HepG2 (cell line): ENCODE results near the gene MIR17HG. TPM values are rescaled to one million over a fixed set of nuclear protein-coding genes. Genes with fewer than 3 reads are reported as not detected.

ENCODE experiments used
- ATF7 ChIP-seq, 2 experiments: fragments of 450-650 bp in 1 of 2; sonication (generic) in 1 of 2; formaldehyde crosslinking in 1 of 2; IDR thresholded peaks; 2 replicates each; pipeline versions ENCODE4 v1.4.0 to v1.6.1; 2016 to 2020; ENCODE audit warnings: antibody characterized with exemption in 1 of 2, mild to moderate bottlenecking in 1 of 2, missing genetic modification reagents in 1 of 2
- CEBPB ChIP-seq: IDR thresholded peaks from 2 replicates; pipeline ENCODE4 v1.6.1; 2011; ENCODE audit warnings: low read depth, low read length, improper control_type of control experiment, borderline replicate concordance
- GMEB2 ChIP-seq: IDR thresholded peaks from 2 replicates; pipeline ENCODE4 v1.6.1; 2016; ENCODE audit warnings: missing biosample characterization, missing genetic modification reagents, low read depth
- HIVEP1 ChIP-seq: sonication (generic); formaldehyde crosslinking; IDR thresholded peaks from 2 replicates; pipeline ENCODE4 v1.4.0; 2020; ENCODE audit warnings: mild to moderate bottlenecking, missing genetic modification reagents
- MED1 ChIP-seq: sonication (generic); formaldehyde crosslinking; IDR thresholded peaks from 2 replicates; pipeline ENCODE4 v1.4.0; 2020; ENCODE audit warnings: missing genetic modification reagents
- MED13 ChIP-seq: sonication (generic); formaldehyde crosslinking; IDR thresholded peaks from 2 replicates; pipeline ENCODE4 v1.5.0; 2020; ENCODE audit warnings: missing genetic modification reagents
- MIER3 ChIP-seq: IDR thresholded peaks from 2 replicates; pipeline ENCODE4 v1.6.1; 2016; ENCODE audit warnings: missing compliant biosample characterization, borderline replicate concordance
- NBN ChIP-seq: fragments of 450-650 bp; conservative IDR thresholded peaks from 2 replicates; pipeline ENCODE4 v1.6.1; 2017
- REXO4 ChIP-seq: sonication (generic); formaldehyde crosslinking; IDR thresholded peaks from 2 replicates; pipeline ENCODE4 v1.8.0; 2022; ENCODE audit warnings: missing genetic modification reagents, mild to moderate bottlenecking, borderline replicate concordance
- RXRA ChIP-seq: sonication (generic); formaldehyde crosslinking; IDR thresholded peaks from 2 replicates; pipeline ENCODE4 v1.5.1; 2020; ENCODE audit warnings: missing genetic modification reagents
- SIN3B ChIP-seq: fragments of 150-350 bp; IDR thresholded peaks from 2 replicates; pipeline ENCODE4 v1.6.1; 2014; ENCODE audit warnings: low read length
- TSC22D2 ChIP-seq: sonication (generic); formaldehyde crosslinking; IDR thresholded peaks from 2 replicates; pipeline ENCODE4 v1.5.1; 2020; ENCODE audit warnings: missing genetic modification reagents, mild to moderate bottlenecking, borderline replicate concordance
- ZBTB20 ChIP-seq: sonication (generic); formaldehyde crosslinking; IDR thresholded peaks from 2 replicates; pipeline ENCODE4 v1.8.1; 2023; ENCODE audit warnings: missing genetic modification reagents, low read depth, mild to moderate bottlenecking, borderline replicate concordance
- ZC3H13 ChIP-seq: sonication (generic); formaldehyde crosslinking; IDR thresholded peaks from 2 replicates; pipeline ENCODE4 v1.8.1; 2023; ENCODE audit warnings: mild to moderate bottlenecking, missing genetic modification reagents, moderate library complexity
- ZFP62 ChIP-seq: sonication (generic); formaldehyde crosslinking; IDR thresholded peaks from 2 replicates; pipeline ENCODE4 v1.4.0; 2020; ENCODE audit warnings: missing genetic modification reagents
- ZNF3 ChIP-seq: IDR thresholded peaks from 2 replicates; pipeline ENCODE4 v1.7.0; 2017; ENCODE audit warnings: inconsistent platforms
- ZNF317 ChIP-seq: sonication (generic); formaldehyde crosslinking; IDR thresholded peaks from 2 replicates; pipeline ENCODE4 v1.5.0; 2020; ENCODE audit warnings: mild to moderate bottlenecking, missing genetic modification reagents
- ZNF737 ChIP-seq: sonication (generic); formaldehyde crosslinking; IDR thresholded peaks from 2 replicates; pipeline ENCODE4 v1.5.0; 2020; ENCODE audit warnings: missing genetic modification reagents, mild to moderate bottlenecking, borderline replicate concordance
- ZNF740 ChIP-seq: sonication (generic); formaldehyde crosslinking; IDR thresholded peaks from 2 replicates; pipeline ENCODE4 v1.4.0; 2020; ENCODE audit warnings: missing genetic modification reagents
- ZNF879 ChIP-seq: sonication (generic); formaldehyde crosslinking; IDR thresholded peaks from 2 replicates; pipeline ENCODE4 v1.8.1; 2023; ENCODE audit warnings: missing genetic modification reagents
- polyA plus RNA-seq, 8 experiments: library from polyadenylated mRNA; depleted of rRNA in 3 of 8; stranded (reverse) in 7 of 8; unstranded in 1 of 8; fragments of >200 nt; fragmentation: Illumina TruSeq in 4 of 8; extraction: Trizol in 4 of 8; gene quantifications; 2 replicates each; pipeline versions ENCODE4 v1.2.1 to v1.2.3, GENCODE V29; 2011 to 2016; ENCODE audit warnings: low read depth in 4 of 8, missing spikeins in 1 of 8, mixed read lengths in 1 of 8; ENCODE audit not compliant: insufficient read depth in 1 of 8
- total RNA-seq, 5 experiments: library from RNA; depleted of rRNA; stranded (reverse); fragments of >200 nt; fragmentation: Illumina TruSeq; extraction: Trizol; gene quantifications; 2 replicates each; pipeline ENCODE4 v1.2.3, GENCODE V29; 2016; ENCODE audit warnings: low read depth in 1 of 5
- TF ChIP-seq, protein P1 (sequence below): sonication (generic); formaldehyde crosslinking; IDR thresholded peaks from 2 replicates; pipeline ENCODE4 v1.4.0; 2020; ENCODE audit warnings: missing genetic modification reagents, borderline replicate concordance
- TF ChIP-seq, protein P2 (sequence below): fragments of 450-650 bp; IDR thresholded peaks from 2 replicates; pipeline ENCODE4 v1.6.1; 2017; ENCODE audit warnings: mild to moderate bottlenecking

The MIR17HG gene
- total and polyA plus RNA-seq, 2 of the 13 experiments (the other 11 are each of a cell fraction or from before 2014, with no cell fraction given) = 2.5 to 12.3 TPM

DNA sequence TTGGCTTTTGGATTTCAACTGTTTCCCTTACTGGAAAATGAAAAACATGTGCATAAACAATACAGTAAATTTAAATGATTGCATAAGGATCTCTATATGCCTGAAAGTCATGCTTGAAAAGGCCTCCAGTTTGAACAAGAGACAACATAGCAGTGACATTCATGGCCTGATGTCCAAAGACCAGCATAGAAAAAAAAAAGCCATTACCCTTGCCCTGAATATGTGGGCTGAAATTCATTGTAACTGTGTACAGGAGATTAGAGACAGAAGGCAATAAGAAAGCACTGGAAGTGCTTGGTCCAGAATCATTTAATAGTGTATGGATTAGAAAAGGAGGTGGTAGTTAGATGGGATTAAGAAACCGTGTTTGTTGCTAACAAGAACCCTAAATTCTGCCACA, 15.4 kb downstream of the MIR17HG start (continued):
- no peak for TF ChIP-seq GMEB2 (CRISPR knock-in tag)
- TF ChIP-seq HIVEP1 (CRISPR knock-in tag) = no peak
- TF ChIP-seq ZNF737 (CRISPR knock-in tag) = no peak
- TF ChIP-seq SIN3B = no peak
- TF ChIP-seq, protein P1, sequence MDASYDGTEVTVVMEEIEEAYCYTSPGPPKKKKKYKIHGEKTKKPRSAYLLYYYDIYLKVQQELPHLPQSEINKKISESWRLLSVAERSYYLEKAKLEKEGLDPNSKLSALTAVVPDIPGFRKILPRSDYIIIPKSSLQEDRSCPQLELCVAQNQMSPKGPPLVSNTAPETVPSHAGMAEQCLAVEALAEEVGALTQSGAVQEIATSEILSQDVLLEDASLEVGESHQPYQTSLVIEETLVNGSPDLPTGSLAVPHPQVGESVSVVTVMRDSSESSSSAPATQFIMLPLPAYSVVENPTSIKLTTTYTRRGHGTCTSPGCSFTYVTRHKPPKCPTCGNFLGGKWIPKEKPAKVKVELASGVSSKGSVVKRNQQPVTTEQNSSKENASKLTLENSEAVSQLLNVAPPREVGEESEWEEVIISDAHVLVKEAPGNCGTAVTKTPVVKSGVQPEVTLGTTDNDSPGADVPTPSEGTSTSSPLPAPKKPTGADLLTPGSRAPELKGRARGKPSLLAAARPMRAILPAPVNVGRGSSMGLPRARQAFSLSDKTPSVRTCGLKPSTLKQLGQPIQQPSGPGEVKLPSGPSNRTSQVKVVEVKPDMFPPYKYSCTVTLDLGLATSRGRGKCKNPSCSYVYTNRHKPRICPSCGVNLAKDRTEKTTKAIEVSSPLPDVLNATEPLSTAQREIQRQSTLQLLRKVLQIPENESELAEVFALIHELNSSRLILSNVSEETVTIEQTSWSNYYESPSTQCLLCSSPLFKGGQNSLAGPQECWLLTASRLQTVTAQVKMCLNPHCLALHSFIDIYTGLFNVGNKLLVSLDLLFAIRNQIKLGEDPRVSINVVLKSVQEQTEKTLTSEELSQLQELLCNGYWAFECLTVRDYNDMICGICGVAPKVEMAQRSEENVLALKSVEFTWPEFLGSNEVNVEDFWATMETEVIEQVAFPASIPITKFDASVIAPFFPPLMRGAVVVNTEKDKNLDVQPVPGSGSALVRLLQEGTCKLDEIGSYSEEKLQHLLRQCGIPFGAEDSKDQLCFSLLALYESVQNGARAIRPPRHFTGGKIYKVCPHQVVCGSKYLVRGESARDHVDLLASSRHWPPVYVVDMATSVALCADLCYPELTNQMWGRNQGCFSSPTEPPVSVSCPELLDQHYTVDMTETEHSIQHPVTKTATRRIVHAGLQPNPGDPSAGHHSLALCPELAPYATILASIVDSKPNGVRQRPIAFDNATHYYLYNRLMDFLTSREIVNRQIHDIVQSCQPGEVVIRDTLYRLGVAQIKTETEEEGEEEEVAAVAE (CRISPR knock-in tag) = no peak
- TF ChIP-seq MED13 (CRISPR knock-in tag) = no peak
- no peak for TF ChIP-seq ZFP62 (CRISPR knock-in tag)
- TF ChIP-seq ZC3H13 (CRISPR knock-in tag) = no peak
- no peak for TF ChIP-seq ZNF740 (CRISPR knock-in tag)
- TF ChIP-seq MED1 (CRISPR knock-in tag) = peak; percentile 55; the same call in 1 of the 2 replicates
- peak; percentile 42; the same call in 1 of the 2 replicates for TF ChIP-seq MIER3
- no peak for TF ChIP-seq ATF7 (IDR thresholded peaks at IDR 0.05)
- TF ChIP-seq ATF7 (CRISPR knock-in tag; IDR thresholded peaks at IDR 0.05) = no peak
- no peak for TF ChIP-seq ZBTB20 (CRISPR knock-in tag)
- no peak for TF ChIP-seq REXO4 (CRISPR knock-in tag)
- TF ChIP-seq ZNF879 (CRISPR knock-in tag) = no peak
- no peak for TF ChIP-seq TSC22D2
- TF ChIP-seq ZNF3 (CRISPR knock-in tag) = no peak
- no peak; the same call in 1 of the 2 replicates for TF ChIP-seq CEBPB
- TF ChIP-seq RXRA (CRISPR knock-in tag) = no peak
- TF ChIP-seq NBN = no peak
- no peak for TF ChIP-seq ZNF317 (CRISPR knock-in tag)
- TF ChIP-seq, protein P2, sequence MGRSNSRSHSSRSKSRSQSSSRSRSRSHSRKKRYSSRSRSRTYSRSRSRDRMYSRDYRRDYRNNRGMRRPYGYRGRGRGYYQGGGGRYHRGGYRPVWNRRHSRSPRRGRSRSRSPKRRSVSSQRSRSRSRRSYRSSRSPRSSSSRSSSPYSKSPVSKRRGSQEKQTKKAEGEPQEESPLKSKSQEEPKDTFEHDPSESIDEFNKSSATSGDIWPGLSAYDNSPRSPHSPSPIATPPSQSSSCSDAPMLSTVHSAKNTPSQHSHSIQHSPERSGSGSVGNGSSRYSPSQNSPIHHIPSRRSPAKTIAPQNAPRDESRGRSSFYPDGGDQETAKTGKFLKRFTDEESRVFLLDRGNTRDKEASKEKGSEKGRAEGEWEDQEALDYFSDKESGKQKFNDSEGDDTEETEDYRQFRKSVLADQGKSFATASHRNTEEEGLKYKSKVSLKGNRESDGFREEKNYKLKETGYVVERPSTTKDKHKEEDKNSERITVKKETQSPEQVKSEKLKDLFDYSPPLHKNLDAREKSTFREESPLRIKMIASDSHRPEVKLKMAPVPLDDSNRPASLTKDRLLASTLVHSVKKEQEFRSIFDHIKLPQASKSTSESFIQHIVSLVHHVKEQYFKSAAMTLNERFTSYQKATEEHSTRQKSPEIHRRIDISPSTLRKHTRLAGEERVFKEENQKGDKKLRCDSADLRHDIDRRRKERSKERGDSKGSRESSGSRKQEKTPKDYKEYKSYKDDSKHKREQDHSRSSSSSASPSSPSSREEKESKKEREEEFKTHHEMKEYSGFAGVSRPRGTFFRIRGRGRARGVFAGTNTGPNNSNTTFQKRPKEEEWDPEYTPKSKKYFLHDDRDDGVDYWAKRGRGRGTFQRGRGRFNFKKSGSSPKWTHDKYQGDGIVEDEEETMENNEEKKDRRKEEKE = no peak
